ENCODE measurements around the gene ST6GALNAC3. TPM values are rescaled to one million over a fixed set of nuclear protein-coding genes. Genes with fewer than 3 reads are reported as not detected.

The ST6GALNAC3 gene
- total RNA-seq, 1 experiment from 2014 or later, result 0.03 TPM

DNA sequence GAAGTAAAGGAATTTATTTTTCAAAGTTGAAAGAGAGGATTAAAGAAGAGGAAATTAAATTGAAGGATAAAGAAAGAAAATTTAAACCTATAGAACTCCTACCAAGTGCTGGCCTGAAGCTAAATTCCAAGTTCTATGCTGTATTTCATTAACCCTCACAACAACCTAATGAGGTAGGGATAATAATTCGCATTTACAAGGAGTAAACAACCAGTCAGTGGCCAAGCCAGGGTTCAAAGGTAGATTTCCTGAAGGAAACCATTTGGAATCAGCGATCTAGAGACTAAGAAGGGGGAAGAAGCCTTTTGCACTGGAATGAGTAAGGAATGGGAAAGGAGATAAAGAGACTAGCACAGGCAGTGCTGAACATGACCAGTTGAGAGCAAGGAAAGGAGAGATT lies 526.9 kb downstream of the ST6GALNAC3 start:
- no peaks in the 10 kb centered on the region for H3K9me3 ChIP-seq (ENCODE audit: control insufficient read depth, insufficient read depth, low read depth, low read length)
- CTCF ChIA-PET, result no interaction called here
- no peaks in the 10 kb centered on the region for H3K27me3 ChIP-seq (ENCODE audit: control insufficient read depth, insufficient read depth, low read length)
- no TSS peak for BruUV-seq (replicated peaks)
- H3K4me1 ChIP-seq (ENCODE audit: control insufficient read depth, insufficient read depth, low read length), result no peaks in the 10 kb centered on the region
- POLR2A ChIA-PET, result no interaction called here
- H3K27ac ChIP-seq (ENCODE audit: low read length), result no peak overlapping the region
- H3K36me3 ChIP-seq (ENCODE audit: control insufficient read depth, insufficient read depth, low read length), result no peaks in the 10 kb centered on the region
- in situ Hi-C loops (cut with HindIII; ENCODE audit: low pct_unique_long_range_greater_than_20kb, low sequenced_read_pairs), result no loop called here
- no peak overlapping the region for H3K4me3 ChIP-seq (ENCODE audit: low read depth in 2 of 2, low read length in 2 of 2)
- TF ChIP-seq, protein P1, sequence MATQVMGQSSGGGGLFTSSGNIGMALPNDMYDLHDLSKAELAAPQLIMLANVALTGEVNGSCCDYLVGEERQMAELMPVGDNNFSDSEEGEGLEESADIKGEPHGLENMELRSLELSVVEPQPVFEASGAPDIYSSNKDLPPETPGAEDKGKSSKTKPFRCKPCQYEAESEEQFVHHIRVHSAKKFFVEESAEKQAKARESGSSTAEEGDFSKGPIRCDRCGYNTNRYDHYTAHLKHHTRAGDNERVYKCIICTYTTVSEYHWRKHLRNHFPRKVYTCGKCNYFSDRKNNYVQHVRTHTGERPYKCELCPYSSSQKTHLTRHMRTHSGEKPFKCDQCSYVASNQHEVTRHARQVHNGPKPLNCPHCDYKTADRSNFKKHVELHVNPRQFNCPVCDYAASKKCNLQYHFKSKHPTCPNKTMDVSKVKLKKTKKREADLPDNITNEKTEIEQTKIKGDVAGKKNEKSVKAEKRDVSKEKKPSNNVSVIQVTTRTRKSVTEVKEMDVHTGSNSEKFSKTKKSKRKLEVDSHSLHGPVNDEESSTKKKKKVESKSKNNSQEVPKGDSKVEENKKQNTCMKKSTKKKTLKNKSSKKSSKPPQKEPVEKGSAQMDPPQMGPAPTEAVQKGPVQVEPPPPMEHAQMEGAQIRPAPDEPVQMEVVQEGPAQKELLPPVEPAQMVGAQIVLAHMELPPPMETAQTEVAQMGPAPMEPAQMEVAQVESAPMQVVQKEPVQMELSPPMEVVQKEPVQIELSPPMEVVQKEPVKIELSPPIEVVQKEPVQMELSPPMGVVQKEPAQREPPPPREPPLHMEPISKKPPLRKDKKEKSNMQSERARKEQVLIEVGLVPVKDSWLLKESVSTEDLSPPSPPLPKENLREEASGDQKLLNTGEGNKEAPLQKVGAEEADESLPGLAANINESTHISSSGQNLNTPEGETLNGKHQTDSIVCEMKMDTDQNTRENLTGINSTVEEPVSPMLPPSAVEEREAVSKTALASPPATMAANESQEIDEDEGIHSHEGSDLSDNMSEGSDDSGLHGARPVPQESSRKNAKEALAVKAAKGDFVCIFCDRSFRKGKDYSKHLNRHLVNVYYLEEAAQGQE (IDR thresholded peaks at IDR 0.05; ENCODE audit: insufficient read depth in 1 of 2, low read depth in 2 of 2, low read length in 1 of 2), result no peak
- TF ChIP-seq TCF7L2 (IDR thresholded peaks at IDR 0.05; ENCODE audit: low read depth, low read length), result no peak
- no peak for TF ChIP-seq SIN3A (IDR thresholded peaks at IDR 0.05; ENCODE audit: borderline replicate concordance, insufficient read depth, low read depth, low read length)
- TF ChIP-seq POLR2AphosphoS5 (IDR thresholded peaks at IDR 0.05; ENCODE audit: low read depth, low read length), result no peak
- TF ChIP-seq, protein P2, sequence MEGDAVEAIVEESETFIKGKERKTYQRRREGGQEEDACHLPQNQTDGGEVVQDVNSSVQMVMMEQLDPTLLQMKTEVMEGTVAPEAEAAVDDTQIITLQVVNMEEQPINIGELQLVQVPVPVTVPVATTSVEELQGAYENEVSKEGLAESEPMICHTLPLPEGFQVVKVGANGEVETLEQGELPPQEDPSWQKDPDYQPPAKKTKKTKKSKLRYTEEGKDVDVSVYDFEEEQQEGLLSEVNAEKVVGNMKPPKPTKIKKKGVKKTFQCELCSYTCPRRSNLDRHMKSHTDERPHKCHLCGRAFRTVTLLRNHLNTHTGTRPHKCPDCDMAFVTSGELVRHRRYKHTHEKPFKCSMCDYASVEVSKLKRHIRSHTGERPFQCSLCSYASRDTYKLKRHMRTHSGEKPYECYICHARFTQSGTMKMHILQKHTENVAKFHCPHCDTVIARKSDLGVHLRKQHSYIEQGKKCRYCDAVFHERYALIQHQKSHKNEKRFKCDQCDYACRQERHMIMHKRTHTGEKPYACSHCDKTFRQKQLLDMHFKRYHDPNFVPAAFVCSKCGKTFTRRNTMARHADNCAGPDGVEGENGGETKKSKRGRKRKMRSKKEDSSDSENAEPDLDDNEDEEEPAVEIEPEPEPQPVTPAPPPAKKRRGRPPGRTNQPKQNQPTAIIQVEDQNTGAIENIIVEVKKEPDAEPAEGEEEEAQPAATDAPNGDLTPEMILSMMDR (IDR thresholded peaks at IDR 0.05), result no peak
- ATAC-seq (no peak), DNase-seq (ENCODE audit: low read depth, low spot score) (no peak)
- intact Hi-C loops (cut with micrococcal nuclease; ENCODE audit: unreplicated experiment), result no loop called here

DNA sequence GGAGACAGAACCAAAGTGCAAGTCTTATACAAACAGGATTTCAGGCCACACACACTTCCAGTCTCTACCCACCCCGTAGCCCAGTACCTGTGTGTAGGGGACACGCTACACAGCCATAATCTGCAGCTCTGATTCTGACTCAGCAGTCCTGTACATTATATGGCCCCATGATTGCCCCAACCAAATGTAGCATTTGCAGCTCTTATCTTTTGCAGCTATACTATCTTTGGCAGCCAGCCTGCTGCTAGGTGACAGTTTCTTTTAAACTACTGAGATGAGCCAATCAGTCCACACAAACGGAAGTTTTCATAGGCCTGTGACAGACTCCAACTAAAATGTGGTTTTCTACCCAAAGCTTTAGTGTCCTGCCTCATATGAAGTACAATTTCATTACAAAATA lies 533.2 kb downstream of the ST6GALNAC3 start:
- no TSS peak for BruUV-seq (replicated peaks)
- intact Hi-C loops (cut with micrococcal nuclease; ENCODE audit: unreplicated experiment), result no loop called here
- CTCF ChIA-PET, result no interaction called here
- TF ChIP-seq, protein P2 (IDR thresholded peaks at IDR 0.05), result no peak
- no peak for TF ChIP-seq SIN3A (IDR thresholded peaks at IDR 0.05; ENCODE audit: borderline replicate concordance, insufficient read depth, low read depth, low read length)
- no peak for TF ChIP-seq POLR2AphosphoS5 (IDR thresholded peaks at IDR 0.05; ENCODE audit: low read depth, low read length)
- TF ChIP-seq, protein P1 (IDR thresholded peaks at IDR 0.05; ENCODE audit: insufficient read depth in 1 of 2, low read depth in 2 of 2, low read length in 1 of 2), result no peak
- no peak for TF ChIP-seq TCF7L2 (IDR thresholded peaks at IDR 0.05; ENCODE audit: low read depth, low read length)
- H3K4me3 ChIP-seq (ENCODE audit: low read depth in 2 of 2, low read length in 2 of 2), result no peak overlapping the region
- in situ Hi-C loops (cut with HindIII; ENCODE audit: low pct_unique_long_range_greater_than_20kb, low sequenced_read_pairs), result no loop called here
- no peak overlapping the region for H3K27ac ChIP-seq (ENCODE audit: low read length)
- no peaks in the 10 kb centered on the region for H3K9me3 ChIP-seq (ENCODE audit: control insufficient read depth, insufficient read depth, low read depth, low read length)
- ATAC-seq (no peak), DNase-seq (ENCODE audit: low read depth, low spot score) (no peak)
- H3K4me1 ChIP-seq (ENCODE audit: control insufficient read depth, insufficient read depth, low read length), result no peaks in the 10 kb centered on the region
- H3K27me3 ChIP-seq (ENCODE audit: control insufficient read depth, insufficient read depth, low read length), result no peaks in the 10 kb centered on the region
- H3K36me3 ChIP-seq (ENCODE audit: control insufficient read depth, insufficient read depth, low read length), result no peaks in the 10 kb centered on the region
- POLR2A ChIA-PET, result no interaction called here
